HG03108 (cell line): ENCODE measurements around the gene FXYD6.

Experiments
- ATAC-seq: cut with Tn5 transposase; IDR thresholded peaks from one replicate; pipeline ENCODE4 v1.9.1; 2021; ENCODE audit warnings: moderate library complexity; ENCODE audit not compliant: unreplicated experiment

The FXYD6 gene

DNA sequence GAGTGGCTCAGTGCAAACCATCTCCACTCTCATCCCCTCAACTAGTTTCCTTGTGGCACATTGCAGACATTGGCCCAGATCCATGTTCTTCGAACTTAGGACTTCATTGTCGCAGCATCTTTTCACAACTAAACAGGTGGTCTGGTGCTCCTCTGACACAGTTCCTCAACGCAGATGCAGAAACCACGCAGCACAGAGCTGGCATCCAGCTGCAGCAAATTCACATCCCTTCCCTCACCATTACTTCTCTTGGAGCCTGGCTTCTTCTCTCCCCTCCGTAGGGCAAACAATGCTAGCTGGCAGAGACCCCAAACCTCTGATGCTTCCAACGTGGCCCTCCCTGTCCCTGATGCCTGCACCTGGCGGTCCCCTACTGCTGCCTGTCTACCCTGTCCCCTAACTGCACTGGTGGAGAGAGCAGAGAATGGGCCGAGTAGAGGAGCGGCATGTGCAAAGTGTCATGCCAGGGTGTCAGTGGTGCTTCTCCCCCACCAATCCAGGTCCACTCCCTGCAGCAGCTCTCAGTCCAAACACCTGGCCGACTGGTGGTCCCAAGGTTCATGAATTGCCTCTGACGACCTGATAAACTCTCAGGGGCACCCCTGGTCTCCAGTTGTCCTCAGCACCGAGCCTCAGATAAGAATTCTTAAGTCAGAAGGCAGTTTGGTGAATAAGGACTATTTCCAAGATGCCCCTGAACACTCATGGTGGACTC, 34.6 kb upstream of the FXYD6 start:
- no peak for ATAC-seq

DNA sequence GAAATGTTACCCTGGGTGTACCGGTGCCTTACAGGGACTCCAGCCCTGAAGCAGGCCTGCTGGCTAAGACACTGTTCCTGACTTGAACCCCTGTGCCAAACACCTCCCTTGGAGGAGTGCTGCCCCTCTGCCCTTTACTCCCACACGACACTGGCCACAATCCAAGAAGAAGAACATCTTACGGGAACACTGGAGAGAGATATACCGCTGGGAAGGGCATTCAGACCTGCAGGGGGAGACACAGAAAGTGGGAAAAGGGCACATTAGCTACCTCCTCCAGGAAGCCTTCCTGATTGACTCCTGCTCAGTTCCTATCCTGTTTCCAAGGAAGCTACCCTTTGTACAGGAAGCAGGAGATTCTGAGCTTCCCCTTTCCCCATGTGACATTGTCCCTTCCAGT, 34.1 kb upstream of the FXYD6 start:
- no peak for ATAC-seq

DNA sequence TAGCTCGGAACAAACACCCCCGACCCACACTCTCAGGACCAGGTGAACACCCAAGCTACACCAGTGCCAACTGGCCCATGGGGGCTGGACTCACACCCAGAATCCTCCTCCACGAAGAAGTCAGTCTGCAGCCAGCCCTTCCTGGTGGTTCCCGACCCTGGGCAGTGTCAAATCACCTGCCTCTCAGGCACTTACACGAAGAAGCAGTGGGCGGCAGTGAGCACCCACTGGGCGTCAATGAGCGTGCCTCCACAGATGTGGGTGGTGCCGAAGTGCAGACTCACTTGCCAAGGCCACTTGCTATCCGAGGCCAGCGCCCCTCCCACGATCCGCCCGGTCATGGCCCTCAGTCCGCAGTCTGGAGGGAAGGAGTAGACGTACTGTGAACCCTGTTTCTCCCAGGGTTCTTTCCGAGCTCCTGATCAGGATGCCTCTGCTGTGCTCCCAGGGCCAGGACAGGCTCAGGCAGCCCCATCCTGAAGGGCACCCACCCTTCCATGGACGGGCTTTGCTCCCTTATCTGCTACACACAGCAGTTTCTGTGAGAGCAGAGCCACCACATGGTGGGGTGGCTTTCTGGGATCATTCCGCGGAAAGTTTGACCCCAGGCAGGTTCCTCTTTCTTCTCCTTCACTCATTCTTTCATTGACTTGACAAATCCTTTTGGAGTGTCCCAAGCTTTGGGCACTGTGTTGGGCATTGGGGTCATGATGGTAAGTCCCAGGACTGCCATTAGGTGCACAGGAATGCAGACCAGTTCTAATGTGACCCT, 33.3 kb upstream of the FXYD6 start:
- no peak for ATAC-seq

DNA sequence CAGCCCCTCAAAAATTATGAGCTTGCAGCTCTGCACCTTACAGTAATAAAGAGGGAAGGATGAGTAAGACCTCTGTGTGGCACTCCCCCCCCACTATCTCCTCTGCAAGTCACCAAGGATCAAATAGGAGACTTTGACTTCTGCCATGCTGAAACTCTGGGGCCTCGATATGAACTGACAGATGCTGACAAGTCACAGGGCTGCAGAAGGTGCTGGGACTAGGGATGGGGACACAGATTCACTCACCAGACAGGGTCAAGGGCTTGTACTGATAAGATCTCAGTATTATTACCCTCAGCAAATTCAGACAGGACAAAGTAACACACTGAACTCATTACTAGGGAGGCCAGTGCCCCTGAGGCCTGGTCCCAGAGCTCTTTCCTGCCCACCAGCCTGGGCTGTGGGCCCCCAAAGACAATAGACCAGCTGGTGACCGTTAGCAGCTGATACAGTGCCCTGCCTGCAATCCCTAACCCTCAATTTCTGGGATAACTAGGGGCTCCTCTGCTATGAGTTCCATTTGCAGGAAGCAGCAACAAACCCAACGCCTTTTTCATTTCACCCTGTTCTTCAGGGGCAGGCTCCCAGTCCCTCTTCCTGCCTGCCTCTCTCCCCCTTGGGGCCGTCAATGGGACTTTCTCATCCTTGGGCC, 32.6 kb upstream of the FXYD6 start:
- no peak for ATAC-seq

DNA sequence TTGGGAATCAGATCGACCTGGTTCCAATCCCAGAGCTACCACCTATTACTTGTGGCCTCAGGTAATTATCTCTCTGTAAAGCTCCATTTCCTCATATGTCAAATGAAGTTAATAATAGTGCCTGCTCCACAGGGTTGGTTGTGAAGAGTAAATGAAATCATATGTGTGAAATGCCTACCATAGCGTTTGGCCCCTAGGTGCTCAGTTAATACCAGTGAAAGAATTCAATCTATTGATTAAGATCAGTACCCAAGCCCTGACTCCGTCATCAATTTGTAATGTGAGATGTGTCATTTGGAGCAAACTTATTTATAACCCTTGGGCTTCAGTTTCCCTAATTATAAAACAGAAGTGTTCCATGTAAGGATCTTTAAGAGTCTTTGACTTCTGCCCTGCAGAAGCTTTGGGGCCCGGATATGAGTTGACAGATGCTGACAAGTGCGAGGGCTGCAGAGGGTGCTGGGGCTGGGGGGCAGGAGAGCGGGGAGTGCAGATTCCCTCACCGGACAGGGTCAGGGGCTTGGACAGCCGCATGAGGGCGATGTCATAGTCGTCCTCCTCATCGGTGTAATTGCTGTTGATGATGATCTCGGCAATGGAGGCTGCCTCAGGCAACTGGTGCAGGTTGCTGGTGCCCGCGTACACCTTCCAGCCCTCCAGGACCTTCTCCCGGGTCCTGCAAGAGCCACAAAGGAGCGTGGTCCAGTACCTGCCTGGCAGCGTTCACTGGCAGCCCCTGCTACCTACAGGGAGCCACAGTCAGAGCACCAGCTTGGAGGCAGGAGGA, 31.8 kb upstream of the FXYD6 start:
- ATAC-seq, result no peak

DNA sequence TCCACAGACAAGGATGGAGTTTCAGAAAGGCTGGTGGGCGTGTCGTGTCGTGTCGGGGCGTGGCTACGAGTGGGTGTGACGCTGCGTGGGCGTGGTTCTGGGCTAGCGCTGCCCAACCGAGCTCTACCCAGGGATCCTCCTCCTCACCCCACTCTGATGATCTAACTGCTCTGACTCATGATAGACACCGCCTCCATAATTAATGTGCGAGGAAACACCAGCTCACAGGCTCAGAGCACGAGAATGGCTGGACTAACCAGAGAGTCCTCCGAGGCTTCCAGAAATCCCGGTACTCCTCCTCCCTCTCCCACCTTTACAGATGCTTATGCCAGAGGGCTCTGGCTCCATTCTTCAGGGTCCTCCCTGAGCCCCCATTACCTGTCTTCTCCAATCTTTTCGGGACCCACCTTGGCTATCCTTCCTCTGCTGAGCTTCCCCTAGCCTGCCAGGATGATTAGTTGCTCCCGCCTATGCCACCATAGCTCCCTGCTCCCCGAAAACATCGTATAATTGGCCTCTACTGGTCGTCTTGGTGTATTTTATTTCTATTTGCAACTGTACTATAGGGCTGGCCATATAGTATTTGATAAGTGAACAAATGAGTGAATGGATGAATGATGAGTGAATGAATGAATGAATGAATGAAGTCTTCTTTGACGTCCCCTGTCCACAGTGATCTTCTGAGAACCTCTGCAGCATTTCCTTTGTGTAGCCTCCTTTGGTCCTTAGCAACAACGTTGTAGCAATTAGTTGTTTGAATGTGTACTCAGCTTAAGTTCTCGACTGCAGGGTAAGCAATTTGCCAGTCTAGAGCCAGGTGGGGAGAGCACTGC, 31.0 kb upstream of the FXYD6 start:
- no peak for ATAC-seq

DNA sequence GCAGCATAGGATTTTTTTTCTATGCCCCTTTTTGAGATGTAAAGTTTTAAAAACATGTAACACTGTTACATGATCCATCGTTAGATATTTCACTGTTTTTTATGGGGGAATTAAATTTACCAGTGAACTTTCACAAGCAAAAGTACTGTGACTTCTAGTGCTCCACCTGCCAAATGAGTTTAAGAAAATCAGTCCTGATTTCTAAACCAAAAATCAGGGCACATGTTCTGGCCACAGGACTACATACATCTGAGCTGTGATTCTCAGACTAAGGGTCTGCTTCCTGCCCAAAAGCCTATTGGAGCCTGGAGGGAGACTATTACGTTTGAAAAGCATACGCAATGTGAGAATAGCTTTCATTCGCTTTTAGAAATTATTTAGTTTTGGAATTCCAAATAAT, 30.3 kb upstream of the FXYD6 start:
- ATAC-seq, result no peak

DNA sequence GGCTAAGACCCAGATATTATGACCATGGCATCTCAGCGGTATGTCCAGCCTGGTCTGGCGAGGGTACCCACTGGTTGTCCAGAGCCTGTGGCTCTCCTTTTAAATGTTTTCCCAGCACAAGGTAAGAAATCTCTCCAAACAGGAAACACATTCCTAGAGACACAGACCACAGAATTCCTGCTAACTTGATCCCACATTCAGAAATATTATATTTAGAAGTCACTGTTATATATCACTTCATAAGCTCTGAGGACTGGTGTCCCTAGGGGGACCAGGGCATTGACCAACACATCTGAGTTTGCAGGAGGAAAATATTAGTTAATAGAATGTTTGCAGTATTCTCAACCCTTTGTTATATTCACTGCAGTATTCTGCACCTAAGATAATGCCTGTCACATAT, 29.7 kb upstream of the FXYD6 start:
- no peak for ATAC-seq

DNA sequence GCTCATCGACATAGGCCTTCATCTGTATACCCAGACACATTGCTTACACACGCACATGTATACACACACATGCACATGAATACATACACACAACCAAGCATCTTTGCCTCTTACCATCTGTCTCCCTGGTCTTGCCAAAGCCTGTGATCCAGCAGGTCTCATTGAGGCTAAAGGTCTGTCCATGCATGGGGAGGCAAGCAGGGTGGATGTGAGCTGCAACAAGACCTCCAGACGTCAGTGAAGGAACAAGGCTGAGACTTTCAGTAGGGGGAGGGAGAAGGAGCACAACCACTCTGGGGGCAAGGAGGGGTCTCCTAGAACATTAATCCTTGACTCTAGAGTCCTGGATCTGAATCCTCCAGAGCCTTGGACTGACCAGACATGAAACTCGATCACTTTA, 29.1 kb upstream of the FXYD6 start:
- ATAC-seq, result no peak

DNA sequence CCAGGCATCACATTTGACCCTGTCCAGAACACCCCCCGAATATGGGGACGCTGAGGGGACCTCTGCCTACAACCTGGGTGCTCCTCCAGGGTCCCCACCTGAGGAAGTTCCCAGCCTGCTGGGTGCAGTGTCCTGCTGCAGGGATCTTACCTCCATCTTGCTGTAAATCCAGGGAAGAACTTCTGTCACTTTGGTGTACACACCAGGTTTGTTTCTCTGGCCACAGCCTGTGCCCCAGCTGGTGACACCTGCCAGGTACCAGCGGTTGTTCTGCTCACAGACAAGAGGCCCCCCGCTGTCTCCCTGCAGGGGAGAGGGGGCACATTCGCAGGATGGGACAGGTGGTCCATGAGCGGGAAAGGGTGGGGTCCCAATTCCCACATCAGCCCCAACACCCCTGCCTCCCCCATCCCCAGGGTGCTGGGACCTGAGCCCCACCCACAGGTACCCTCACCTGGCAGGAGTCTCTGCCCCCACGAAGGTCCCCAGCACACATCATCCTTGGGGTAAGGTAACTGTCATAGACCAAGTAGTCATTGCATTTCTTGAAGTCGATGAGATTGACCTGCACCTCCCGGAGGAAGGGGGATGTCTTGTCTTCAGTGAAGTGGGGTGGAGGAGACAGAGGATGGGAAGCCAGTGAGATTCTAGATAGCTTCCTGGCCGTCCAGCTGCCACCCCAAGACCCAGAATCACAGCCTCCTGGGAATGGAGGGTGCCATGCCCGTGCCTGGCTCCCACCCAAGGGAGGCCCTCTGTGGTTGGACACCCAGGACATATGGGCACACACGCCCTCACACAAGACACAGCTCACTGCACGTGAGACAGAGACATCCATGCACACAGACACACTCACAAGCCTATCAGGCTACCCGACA, 27.3 kb upstream of the FXYD6 start:
- no peak for ATAC-seq

DNA sequence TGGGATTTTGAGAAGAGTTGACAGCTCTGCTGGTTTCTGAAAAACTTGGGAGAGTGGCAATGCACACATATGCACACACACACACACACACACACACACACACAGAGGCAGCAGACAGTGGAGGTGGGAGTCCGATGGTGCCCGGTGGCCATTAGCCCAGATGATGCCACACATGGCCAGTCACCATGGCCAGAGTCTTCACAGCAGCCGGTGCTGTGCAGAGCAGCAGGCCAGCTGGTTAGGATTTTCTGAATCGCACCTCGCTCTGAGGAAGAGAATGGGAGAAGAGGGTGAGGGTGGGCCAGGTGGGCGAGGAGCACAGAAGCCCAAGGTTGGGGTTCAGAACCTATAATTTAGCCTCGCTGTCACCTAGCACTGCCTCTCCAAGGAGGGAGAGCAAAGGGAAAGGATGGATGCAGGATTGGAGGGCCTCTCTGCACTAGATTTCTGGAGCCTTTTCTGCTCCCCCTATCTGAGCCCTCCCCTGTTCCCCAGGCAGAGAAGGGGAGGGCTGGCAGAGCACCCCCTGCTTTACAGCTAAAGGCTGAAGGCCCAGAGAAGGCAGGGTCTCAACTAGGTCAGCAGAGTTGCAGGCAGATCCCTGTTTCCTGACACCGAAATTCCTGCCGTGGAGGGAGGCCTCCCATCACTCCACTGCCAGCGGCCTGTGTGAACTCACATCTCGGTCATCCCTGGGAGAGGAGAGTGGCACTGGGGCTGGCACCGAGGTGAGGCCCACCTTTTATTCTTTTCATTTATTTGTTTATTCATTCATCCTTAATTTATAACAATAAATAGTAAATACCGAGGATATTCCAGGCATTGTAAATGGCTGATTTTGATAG, 25.8 kb upstream of the FXYD6 start:
- no peak for ATAC-seq

DNA sequence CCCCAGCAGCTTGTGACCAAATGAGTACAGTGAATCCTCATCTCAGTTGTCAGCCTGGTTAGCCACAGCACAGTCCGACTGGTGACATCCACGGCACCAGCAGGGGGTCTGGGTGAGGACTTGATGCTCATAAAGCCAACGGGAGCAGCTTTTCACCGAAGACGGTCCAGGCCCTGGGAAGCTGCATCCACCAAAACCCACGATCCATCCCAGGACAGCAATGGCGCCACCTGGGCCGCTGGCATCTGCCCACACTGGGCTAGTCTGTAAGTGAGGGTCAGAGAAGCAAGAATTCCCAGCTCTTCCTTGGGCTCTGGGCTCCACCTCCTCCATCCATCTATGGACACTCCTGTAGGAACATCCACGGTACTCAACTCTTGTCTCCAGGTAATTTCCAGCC, 25.1 kb upstream of the FXYD6 start:
- no peak for ATAC-seq

DNA sequence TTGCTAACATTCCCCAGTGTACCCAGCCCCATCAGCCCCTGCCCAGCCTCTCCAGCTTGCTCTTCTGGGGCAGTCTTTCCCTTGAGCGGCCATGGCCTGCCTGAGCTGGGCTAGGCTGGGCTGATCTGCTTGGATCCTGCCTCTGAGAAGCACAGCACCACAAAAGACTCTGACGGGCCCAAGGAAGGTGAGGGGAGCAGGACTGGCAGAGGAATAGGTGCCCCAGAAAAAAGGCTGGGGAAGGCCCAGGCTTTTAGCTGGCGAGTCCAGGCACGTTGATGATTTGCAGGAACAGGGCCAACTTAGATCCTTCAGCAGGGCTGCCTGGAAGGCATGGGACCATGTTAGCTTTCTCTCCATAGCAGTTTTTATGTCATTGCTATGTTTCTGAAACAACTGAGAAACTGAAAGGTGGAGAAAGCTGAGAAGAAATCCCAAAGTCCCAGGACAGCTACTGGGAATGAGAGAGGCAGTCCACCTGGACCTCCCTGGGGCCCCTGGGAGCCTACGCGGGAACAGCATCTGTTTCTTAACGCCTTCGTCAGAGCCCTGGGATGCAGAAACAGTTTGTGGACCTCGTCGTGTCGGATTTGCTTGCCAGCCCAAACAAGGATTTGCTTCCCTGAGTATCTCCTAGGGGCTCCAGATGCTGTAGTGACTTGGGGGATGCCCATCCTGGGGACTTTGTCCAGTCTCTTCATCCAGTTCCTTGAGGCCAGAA, 24.4 kb upstream of the FXYD6 start:
- no peak for ATAC-seq

DNA sequence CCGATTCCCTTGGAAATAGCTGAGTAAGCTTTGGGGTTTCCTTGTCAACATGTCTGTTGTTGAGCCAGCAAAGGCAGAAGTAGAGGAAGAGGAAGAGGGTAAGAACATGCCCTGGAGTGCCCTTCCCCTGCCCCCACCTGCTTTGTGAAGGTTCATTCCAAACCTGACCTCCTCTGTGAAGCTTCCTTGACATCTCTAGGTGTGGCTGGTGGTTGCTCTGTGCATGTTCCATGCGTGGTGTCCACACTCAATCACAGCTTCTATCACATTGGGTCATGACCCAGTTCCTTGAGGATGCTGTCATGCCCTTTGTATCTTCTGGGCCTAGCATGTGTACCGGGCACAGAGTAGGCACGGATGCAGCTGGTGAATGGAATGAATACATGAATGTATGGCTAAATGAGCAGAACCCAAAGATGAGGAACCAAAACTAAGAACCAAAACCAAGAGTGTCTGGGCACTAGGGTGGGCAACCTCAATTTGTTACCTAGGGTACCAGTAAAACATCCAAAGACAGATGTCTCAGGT, 23.7 kb upstream of the FXYD6 start:
- ATAC-seq, result no peak

DNA sequence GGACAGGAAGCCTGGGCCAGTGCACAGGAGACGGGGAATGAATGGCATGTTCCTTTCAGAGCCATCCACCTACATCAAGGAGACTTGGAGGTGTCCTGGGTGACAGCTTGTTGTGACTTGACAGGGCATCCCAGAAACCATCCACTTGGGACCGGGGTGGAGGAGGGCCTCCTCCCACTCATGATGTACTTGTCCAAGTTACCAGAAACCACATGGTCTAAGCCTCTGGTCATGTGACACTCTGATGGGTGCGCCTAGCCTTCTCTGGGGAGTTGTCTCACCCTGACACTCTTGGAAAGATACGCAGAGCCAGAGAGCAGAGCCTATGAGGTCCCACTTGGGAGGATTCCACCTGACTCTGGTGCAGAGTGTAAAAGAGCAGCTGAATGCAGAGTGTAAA, 21.6 kb upstream of the FXYD6 start:
- no peak for ATAC-seq

DNA sequence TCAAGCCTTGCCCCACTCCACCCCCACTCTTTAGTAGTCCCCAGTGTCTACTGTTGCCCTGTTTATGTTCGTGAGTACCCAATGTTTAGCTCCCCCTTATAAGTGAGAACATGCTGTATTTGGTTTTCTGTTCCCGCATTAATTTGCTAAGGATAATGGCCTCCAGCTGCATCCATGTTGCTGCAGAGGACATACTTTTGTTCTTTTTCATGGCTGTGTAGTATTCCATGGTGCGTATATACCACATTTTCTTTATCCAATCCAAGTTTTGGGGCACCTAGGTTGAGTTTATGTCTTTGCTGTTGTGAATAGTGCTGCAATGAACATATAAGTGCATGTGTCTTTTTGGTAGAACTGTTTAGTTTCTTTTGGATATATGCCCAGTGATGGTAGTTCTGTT, 16.2 kb upstream of the FXYD6 start:
- ATAC-seq, result no peak

DNA sequence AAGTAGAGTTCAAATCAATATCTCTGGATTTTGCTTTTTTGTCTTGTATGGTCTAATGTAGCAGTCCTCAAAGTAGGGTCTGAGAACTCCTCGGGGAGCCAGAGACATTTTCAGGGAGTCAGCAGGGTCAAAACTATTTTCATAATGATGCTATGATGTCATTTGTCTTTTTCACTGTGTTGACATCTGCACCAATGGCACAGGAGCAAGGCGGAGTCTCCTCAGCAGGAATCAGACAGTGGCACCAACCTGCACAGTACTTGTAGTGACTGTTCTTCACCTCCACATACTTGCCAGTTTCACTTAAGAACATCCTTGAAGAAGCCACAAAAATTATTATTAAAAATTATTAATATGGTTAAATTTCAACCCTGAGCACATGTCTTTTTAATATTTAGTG, 14.9 kb upstream of the FXYD6 start:
- ATAC-seq, result no peak

DNA sequence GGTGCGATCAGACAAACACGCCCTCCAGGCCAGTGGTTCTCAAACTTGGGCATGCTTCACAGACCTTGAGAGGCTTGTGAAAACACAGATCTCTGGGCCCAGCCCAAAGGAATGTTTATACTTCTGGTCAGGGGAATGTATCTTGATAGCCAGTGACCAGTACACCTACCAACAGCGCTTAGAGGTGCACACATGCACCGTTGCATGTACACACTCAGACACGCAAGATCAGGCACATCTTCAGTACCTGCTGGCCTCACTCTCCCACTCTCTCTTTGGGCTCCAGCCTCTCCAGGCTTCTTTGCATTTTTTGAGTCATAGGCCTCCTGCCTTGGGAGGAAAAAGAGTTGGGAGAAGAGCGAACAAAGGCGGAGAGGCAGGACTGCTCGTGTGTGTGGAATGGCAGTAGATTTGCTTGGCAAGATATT, 11.7 kb upstream of the FXYD6 start:
- ATAC-seq, result no peak
